Hepatocyte (in vitro differentiated cells): Measurements from ENCODE around the gene RAB11FIP2. TPM values are rescaled to one million over a fixed set of nuclear protein-coding genes. Genes with fewer than 3 reads are reported as not detected.

Experiments
- DNase-seq: peaks from one replicate; pipeline ENCODE4 v3.0.0-alpha.2; 2016; ENCODE audit warnings: low spot score
- H2AFZ ChIP-seq: fragments of 200-600 bp; sonication (generic); 2 replicates; pipeline ENCODE4 v1.6.0; 2016; ENCODE audit warnings: antibody characterized with exemption, mild to moderate bottlenecking
- H3K27ac ChIP-seq: fragments of 200-600 bp; sonication (generic); 2 replicates; pipeline ENCODE4 v1.5.1; 2016; ENCODE audit warnings: mild to moderate bottlenecking
- H3K27me3 ChIP-seq: fragments of 200-600 bp; sonication (generic); 2 replicates; pipeline ENCODE4 v1.6.1; 2016
- H3K36me3 ChIP-seq: fragments of 200-600 bp; sonication (generic); replicated peaks from 2 replicates; pipeline ENCODE4 v1.5.1; 2016; ENCODE audit warnings: low read depth; ENCODE audit not compliant: insufficient read depth
- H3K4me1 ChIP-seq: fragments of 200-600 bp; sonication (generic); 2 replicates; pipeline ENCODE4 v1.5.1; 2016; ENCODE audit warnings: mild to moderate bottlenecking, moderate library complexity; ENCODE audit not compliant: insufficient read depth
- H3K4me2 ChIP-seq: fragments of 200-600 bp; sonication (generic); 2 replicates; pipeline ENCODE4 v1.6.0; 2016
- H3K4me3 ChIP-seq: fragments of 200-600 bp; sonication (generic); 2 replicates; pipeline ENCODE4 v1.5.1; 2016; ENCODE audit warnings: mild to moderate bottlenecking
- H3K79me2 ChIP-seq: fragments of 200-600 bp; sonication (generic); 2 replicates; pipeline ENCODE4 v1.6.0; 2017; ENCODE audit warnings: mild to moderate bottlenecking
- H3K9me2 ChIP-seq: fragments of 200-600 bp; sonication (generic); replicated peaks from 2 replicates; pipeline ENCODE4 v1.6.0; 2017; ENCODE audit warnings: mild to moderate bottlenecking; ENCODE audit not compliant: insufficient read depth
- H3K9me3 ChIP-seq: fragments of 200-600 bp; sonication (generic); 2 replicates; pipeline ENCODE4 v1.5.1; 2016; ENCODE audit warnings: low read depth, mild to moderate bottlenecking
- H4K20me1 ChIP-seq: fragments of 200-600 bp; sonication (generic); 2 replicates; pipeline ENCODE4 v1.6.0; 2016; ENCODE audit warnings: mild to moderate bottlenecking; ENCODE audit not compliant: insufficient read depth, poor library complexity, severe bottlenecking
- EZH2 ChIP-seq: fragments of 200-600 bp; sonication (generic); IDR thresholded peaks from 2 replicates; pipeline ENCODE4 v1.6.1; 2016; ENCODE audit warnings: antibody characterized with exemption, mild to moderate bottlenecking, borderline replicate concordance
- EZH2phosphoT487 ChIP-seq: fragments of 200-600 bp; sonication (generic); IDR thresholded peaks from one replicate; pipeline ENCODE4 v1.6.1; 2018; ENCODE audit warnings: antibody characterized with exemption, mild to moderate bottlenecking, low read depth, moderate library complexity; ENCODE audit not compliant: unreplicated experiment, severe bottlenecking
- WGBS: methylation state at CpG from one replicate; pipeline ENCODE4 v1.1.6; 2016; ENCODE audit warnings: low lambda C conversion rate; ENCODE audit errors: missing lambda C conversion rate; 5-methylcytosine and 5-hydroxymethylcytosine counted together
- polyA plus RNA-seq: library from polyadenylated mRNA; unstranded; fragments of >200 nt; fragmentation: Nextera tagmentation; extraction: Ambion mirVana; gene quantifications from 2 replicates; pipeline ENCODE4 v1.2.1, GENCODE V29; 2016
- total RNA-seq: library from RNA; depleted of rRNA; stranded (reverse); fragments of >200 nt; gene quantifications from 2 replicates; pipeline ENCODE4 v1.2.3, GENCODE V29; 2014
- TF ChIP-seq, protein P1 (sequence below): fragments of 200-600 bp; sonication (generic); IDR thresholded peaks from 2 replicates; pipeline ENCODE4 v1.5.1; 2016; ENCODE audit warnings: antibody characterized with exemption, mild to moderate bottlenecking; ENCODE audit not compliant: poor library complexity

Gene RAB11FIP2
- total and polyA plus RNA-seq, 2 experiments from 2014 or later, result 9.7 to 32.5 TPM

DNA sequence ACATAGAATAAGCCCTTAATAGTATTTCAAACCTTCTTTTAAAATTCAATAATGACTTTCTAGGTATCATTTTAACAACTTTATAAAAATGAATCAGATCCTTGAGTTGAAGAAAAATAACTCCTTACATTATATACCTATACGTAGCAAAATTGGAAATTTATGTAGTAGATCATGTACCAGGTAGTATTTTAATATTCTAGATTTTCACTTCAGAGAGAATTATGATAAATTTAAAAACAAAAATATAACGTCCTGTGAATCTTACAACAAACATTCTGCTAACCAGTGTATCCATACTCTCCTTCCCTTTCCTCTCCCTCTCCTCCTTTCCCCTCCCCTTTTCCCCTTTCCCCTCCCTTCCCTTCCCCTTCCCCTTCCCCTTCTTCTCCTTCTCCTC is 6.1 kb upstream of the RAB11FIP2 start:
- Histone ChIP-seq H3K4me3 (no peak overlapping the region), H3K36me3 (no peaks in the 10 kb centered on the region), H3K9me2 (no peaks in the 10 kb centered on the region), H4K20me1 (no peaks in the 10 kb centered on the region), H3K27ac (no peak overlapping the region), H3K79me2 (no peaks in the 10 kb centered on the region), H3K9me3 (no peaks in the 10 kb centered on the region), H3K4me1 (no peaks in the 10 kb centered on the region), H2AFZ (no peak overlapping the region), H3K27me3 (no peaks in the 10 kb centered on the region), H3K4me2 (no peak overlapping the region)
- WGBS, result 92% methylated on average over 2 of the region's 2 CpGs
- TF ChIP-seq, protein P1, sequence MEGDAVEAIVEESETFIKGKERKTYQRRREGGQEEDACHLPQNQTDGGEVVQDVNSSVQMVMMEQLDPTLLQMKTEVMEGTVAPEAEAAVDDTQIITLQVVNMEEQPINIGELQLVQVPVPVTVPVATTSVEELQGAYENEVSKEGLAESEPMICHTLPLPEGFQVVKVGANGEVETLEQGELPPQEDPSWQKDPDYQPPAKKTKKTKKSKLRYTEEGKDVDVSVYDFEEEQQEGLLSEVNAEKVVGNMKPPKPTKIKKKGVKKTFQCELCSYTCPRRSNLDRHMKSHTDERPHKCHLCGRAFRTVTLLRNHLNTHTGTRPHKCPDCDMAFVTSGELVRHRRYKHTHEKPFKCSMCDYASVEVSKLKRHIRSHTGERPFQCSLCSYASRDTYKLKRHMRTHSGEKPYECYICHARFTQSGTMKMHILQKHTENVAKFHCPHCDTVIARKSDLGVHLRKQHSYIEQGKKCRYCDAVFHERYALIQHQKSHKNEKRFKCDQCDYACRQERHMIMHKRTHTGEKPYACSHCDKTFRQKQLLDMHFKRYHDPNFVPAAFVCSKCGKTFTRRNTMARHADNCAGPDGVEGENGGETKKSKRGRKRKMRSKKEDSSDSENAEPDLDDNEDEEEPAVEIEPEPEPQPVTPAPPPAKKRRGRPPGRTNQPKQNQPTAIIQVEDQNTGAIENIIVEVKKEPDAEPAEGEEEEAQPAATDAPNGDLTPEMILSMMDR, result no peak
- no peak for TF ChIP-seq EZH2phosphoT487
- no peak for TF ChIP-seq EZH2
- DNase-seq, result no peak

DNA sequence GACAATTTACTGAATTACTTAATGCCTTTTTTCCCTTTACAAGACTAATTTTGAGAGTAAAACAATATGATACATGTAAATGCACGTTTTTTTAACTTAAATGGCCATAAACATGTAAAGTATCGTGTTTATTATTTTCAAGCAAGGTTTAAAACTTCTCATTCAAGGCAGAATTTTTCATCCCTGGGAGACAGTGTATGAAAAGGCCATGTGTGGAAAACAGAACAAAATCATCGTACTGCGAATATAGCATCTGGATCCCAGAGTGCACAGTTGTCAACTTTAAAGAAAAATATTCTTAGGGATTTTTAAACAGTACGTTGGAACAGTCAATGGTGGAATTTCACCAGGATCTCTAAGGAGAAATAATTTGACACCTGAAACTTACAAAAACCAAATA is 1.1 kb upstream of the RAB11FIP2 start:
- Histone ChIP-seq H3K9me3 (no peaks in the 10 kb centered on the region), H3K4me1 (peaks cover 12% of the 10 kb centered on the region), H3K79me2 (peaks cover 30% of the 10 kb centered on the region), H3K27ac (no peak overlapping the region), H3K27me3 (no peaks in the 10 kb centered on the region), H2AFZ (no peak overlapping the region), H3K4me3 (no peak overlapping the region), H3K36me3 (no peaks in the 10 kb centered on the region), H3K9me2 (no peaks in the 10 kb centered on the region), H4K20me1 (peaks cover 3% of the 10 kb centered on the region), H3K4me2 (no peak overlapping the region)
- no peak for DNase-seq
- WGBS, result 84% methylated on average over 5 of the region's 5 CpGs
- TF ChIP-seq, protein P1, result no peak
- TF ChIP-seq EZH2, result no peak

- Histone ChIP-seq H4K20me1 (peaks cover 3% of the 10 kb centered on the region), H3K79me2 (peaks cover 36% of the 10 kb centered on the region), H3K4me2 (peak overlapping the region; percentile 85), H3K9me2 (no peaks in the 10 kb centered on the region), H3K27ac (peak overlapping the region; percentile 97), H3K36me3 (no peaks in the 10 kb centered on the region), H3K4me3 (peak overlapping the region; percentile 76), H2AFZ (peak overlapping the region; percentile 100), H3K4me1 (peaks cover 15% of the 10 kb centered on the region), H3K27me3 (no peaks in the 10 kb centered on the region), H3K9me3 (no peaks in the 10 kb centered on the region)
- WGBS, result 61% methylated on average over 22 of the region's 22 CpGs
- no peak for TF ChIP-seq EZH2
- TF ChIP-seq, protein P1, result no peak
- no peak for TF ChIP-seq EZH2phosphoT487
- no peak for DNase-seq
Observed at GRCh38 chr10:118047157-118047719, 497 bp upstream of the RAB11FIP2 start.

- peaks cover 49% of the 10 kb centered on the region for H3K79me2 ChIP-seq
- under 1% methylated on average over 14 of the region's 14 CpGs for WGBS
- peak overlapping the region; percentile 76 for H3K4me3 ChIP-seq
- peaks cover 3% of the 10 kb centered on the region for H4K20me1 ChIP-seq
- TF ChIP-seq, protein P1, result no peak
- TF ChIP-seq EZH2 (no peak), EZH2phosphoT487 (no peak)
- H3K4me2 ChIP-seq, result peak overlapping the region; percentile 92
- DNase-seq, result peak; percentile 35
- H3K27ac ChIP-seq, result peak overlapping the region; percentile 97
- peaks cover 15% of the 10 kb centered on the region for H3K4me1 ChIP-seq
- H3K36me3 ChIP-seq, result no peaks in the 10 kb centered on the region
- H3K9me3 ChIP-seq, result no peaks in the 10 kb centered on the region
- no peaks in the 10 kb centered on the region for H3K27me3 ChIP-seq
- H3K9me2 ChIP-seq, result no peaks in the 10 kb centered on the region
- H2AFZ ChIP-seq, result peak overlapping the region; percentile 89
Observed at GRCh38 chr10:118045837-118046394, 825 bp downstream of the RAB11FIP2 start.
